ENCODE data around the gene TMEM208.

TMEM208 gene

DNA sequence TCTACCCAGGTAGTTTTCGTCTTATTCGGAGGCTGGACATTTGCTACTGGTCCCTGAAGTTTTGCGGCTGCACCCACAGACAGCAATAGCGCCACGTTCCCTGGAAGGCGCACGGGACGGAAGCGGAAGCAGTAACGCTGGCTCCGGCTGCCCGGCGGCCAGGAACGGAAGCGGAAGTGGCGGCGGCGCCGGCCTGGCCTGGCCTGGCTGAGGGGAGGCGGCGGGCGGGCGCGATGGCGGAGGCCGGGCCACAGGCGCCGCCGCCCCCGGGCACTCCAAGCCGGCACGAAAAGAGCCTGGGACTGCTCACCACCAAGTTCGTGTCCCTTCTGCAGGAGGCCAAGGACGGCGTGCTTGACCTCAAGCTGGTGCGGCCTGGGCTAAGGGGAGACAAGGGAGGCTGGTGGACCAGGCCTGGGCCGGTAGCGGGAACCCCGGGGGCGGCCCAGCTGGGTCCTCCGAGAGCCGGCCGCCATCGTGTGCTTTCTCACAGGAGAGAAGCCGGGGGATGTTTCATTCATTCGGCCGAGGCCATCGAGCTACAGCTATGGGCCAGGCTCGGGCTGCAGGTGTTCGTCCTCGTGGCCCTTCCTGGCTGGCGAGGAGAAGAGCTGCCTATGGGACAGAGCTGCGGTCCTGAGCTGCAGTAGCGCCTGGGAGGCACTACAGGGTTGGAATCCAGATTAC is 34.8 kb upstream of the TMEM208 start, which contains the start of gene E2F4:
Gene E2F4, plus strand, starts transcription at position 161 of the 687 bp plus-strand sequence. Its CDS starts 73 bp downstream, at position 234.
- peak; percentile 79 to 86 for DNase-seq (ENCODE audit: low read depth in 2 of 2)

DNA sequence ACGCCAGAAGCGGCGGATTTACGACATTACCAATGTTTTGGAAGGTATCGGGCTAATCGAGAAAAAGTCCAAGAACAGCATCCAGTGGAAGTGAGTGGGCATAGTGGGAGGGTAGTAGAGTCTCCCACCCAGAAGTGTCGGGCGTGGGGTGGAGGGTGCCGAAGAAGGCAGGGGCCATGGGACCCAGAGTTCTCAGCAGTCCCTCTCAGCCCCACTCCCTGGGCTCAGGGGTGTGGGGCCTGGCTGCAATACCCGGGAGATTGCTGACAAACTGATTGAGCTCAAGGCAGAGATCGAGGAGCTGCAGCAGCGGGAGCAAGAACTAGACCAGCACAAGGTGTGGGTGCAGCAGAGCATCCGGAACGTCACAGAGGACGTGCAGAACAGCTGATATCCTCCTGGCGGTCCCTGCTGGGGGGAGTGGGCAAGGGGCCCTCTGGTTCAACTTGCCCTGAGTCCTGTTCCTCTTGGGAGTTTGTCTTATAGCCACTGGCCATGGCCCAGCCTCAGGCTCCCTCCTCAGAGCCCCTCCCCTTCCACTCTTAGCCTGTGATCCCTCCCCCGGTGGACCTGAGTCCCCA is 34.1 kb upstream of the TMEM208 start:
- no peak for DNase-seq (ENCODE audit: low read depth in 2 of 2)

DNA sequence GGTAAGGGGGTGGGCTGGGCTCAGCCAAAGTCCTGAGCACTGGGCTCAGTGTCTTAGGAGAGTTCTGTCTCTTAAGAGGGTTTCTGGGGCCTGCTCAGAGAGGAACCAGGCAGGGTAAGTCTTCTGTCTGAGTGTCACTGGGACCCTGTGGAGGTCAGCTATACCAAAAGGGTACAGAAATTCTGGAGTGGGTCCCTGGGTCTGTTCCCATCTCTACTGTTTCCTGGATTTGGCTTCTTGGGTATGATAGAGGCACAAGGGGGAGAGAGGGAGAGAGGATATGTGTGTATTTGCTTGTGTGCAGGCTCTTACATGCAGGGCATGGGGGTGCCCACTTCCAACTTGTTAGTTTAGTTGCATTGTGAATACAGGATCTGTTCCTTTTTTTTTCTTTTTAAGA is 33.4 kb upstream of the TMEM208 start:
- no peak for DNase-seq (ENCODE audit: low read depth in 2 of 2)

- DNase-seq (ENCODE audit: low read depth in 2 of 2), result no peak
Observed at GRCh38 chr16:67194260-67194659, 32.7 kb upstream of the TMEM208 start.

DNA sequence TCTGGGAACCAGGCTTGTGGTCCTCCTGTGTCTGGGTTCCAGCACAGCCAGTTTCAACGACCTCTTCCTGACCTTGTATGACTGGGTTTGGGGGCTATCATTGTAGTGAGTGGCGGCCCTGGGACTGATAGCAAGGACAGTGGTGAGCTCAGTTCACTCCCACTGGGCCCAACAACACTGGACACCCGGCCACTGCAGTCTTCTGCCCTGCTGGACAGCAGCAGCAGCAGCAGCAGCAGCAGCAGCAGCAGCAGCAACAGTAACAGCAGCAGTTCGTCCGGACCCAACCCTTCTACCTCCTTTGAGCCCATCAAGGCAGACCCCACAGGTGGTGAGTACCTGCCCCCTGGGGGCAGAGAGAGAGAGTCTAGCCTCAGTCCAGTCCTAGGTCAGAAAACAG is 31.3 kb upstream of the TMEM208 start:
- no peak for DNase-seq (ENCODE audit: low read depth in 2 of 2)

GRCh38 chr16:67196881-67197280 is 30.0 kb upstream of the TMEM208 start:
- DNase-seq (ENCODE audit: low read depth in 2 of 2), result no peak

DNA sequence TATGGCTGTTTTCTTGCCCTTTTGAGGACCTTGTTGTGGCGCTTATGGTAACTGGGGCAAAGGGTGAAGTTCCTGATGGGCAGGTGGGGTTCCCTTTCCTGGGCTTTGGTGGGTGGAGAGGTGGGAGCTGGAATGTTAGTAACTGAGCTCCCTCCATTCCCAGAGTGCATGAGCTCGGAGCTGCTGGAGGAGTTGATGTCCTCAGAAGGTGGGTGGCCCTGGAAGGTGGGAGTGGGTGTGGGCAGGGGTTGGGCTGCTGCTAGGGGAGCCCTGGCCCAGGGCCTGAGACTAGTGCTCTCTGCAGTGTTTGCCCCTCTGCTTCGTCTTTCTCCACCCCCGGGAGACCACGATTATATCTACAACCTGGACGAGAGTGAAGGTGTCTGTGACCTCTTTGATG is 29.2 kb upstream of the TMEM208 start:
- DNase-seq (ENCODE audit: low read depth in 2 of 2), result no peak

DNA sequence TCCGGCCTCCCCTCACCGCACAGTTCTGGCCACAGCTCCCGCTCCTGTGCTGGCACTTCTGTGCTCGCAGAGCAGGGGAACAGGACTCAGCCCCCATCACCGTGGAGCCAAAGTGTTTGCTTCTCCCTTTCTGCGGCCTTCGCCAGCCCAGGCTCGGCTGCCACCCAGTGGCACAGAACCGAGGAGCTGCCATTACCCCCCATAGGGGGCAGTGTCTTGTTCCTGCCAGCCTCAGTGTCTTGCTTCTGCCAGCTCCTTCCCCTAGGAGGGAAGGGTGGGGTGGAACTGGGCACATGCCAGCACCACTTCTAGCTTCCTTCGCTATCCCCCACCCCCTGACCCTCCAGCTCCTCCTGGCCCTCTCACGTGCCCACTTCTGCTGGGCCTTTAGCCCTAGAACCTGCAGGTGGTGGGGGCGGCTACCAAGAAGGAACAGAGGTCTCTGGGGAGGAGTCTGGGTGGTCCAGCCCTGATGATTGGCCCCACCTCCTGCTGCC is 28.6 kb upstream of the TMEM208 start:
- no peak for DNase-seq (ENCODE audit: low read depth in 2 of 2)

DNA sequence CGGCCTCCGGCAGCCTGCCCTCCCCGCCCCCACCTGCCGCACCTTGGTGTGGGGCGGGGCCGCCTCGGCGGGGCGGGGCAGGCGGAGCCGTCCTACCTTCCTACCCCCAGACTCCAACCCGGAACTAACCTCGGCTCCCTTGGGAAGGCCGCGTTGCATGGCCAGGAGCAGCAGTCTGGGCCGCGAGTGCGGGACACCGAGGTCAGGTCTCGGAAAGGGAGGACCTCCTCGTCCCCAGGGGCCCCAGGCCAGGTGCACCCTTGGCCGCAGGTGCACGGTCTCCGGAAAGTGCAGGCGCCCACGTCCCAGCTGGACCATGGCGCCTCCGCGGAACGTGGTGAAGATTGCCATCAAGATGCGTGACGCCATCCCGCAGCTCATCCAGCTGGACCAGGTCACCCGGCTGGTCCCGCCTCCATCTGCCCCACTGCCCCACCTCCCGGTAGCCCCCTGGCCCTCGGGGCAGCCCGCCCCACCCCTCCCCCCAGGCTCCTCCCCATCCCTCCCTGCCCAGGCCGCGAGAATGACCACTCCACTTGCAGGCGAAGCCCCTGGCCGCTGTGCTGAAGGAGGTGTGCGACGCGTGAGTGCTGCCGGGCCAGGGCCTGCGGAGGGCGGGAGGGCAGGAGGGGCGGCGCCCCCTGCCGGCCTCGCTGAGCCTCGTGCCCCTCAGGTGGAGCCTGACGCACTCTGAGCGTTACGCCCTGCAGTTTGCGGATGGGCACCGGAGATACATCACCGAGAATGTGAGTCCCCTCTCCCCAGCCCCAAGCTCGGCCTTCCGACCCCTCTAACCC is 27.7 kb upstream of the TMEM208 start, which contains the start of gene ELMO3:
Gene ELMO3, plus strand, starts transcription at position 121 of the 797 bp plus-strand sequence. Its CDS starts 196 bp downstream, at position 317.
- DNase-seq (ENCODE audit: low read depth in 2 of 2), result no peak

DNA sequence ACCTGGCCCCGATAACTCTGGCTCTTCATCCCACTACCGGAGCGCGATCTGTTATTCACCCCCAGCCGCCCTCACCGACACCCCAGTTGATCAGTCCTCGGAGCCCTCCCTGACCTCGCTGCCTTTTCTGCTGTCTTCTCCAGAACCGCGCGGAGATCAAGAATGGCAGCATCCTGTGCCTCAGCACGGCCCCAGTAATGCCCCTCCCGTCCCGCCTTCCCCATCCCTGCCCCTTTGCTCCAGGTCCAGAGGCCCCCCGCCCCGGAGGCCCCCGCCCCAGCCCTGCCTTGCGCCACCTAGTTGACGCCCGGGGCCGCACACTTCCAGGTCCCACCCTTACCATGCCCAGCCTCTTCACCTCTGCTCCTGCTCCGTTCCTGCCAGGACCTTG is 27.1 kb upstream of the TMEM208 start:
- no peak for DNase-seq (ENCODE audit: low read depth in 2 of 2)

DNA sequence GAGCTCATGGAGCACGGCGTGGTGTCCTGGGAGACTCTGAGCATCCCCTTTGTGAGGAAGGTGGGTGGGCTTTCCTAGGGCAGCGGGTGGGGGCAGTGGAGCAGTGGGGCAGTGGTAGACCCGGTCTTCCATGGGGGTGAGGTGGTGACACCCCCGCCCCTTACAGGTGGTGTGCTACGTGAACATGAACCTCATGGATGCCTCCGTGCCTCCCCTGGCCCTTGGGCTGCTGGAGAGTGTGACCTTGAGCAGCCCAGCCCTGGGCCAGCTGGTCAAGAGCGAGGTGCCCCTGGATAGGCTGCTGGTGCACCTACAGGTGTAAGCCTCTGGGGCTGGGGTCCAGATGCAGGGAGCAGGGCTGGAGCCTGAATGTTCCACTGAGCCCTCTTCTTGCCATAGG is 26.4 kb upstream of the TMEM208 start:
- DNase-seq (ENCODE audit: low read depth in 2 of 2), result no peak

DNA sequence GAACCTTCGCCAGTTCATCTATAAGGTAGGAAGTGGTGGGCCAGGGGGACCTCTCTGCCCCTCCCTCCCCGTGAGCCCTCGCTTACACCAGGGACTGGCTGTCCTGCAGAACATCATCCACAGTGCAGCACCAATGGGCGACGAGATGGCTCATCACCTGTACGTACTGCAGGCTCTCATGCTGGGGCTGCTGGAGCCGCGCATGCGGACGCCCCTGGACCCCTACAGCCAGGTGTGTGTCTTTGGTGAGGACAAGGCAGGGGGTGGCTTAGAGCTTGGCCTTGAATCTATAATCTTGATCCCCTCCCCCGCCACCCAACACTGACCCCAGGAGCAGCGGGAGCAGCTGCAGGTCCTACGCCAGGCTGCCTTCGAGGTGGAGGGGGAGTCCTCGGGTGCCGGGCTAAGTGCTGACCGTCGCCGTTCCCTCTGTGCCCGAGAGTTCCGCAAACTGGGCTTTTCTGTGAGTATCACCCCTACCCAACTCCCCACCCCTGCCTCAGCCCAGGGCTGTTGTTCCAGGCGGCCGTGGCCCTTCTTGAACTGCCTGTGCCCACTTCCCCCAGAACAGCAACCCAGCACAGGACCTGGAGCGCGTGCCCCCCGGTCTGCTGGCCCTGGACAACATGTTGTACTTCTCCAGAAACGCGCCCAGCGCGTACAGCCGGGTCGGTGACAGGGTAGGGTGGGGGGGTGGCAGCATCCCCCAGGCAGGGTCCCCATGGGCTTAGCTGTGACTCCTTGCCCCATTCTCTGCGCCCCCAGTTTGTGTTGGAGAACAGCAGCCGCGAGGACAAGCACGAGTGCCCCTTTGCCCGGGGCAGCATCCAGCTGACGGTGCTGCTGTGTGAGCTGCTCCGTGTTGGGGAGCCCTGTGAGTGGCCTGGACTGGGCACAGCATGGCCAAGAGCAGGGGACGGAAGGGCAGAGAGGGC is 25.3 kb upstream of the TMEM208 start:
- DNase-seq (ENCODE audit: low read depth in 2 of 2), result no peak

DNA sequence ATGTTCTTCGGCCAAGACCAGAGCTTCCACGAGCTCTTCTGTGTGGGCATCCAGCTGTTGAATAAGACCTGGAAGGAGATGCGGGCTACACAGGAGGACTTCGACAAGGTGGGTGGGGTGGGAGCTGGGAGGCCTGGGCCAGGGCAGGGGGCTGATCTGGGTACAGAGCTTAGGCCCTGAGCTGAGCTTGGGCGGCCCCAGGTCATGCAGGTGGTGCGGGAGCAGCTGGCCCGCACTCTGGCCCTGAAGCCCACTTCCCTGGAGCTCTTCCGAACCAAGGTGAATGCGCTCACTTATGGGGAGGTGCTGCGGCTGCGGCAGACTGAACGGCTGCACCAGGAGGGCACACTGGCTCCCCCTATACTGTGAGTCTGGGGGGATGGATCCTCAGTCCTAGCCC is 24.5 kb upstream of the TMEM208 start:
- DNase-seq (ENCODE audit: low read depth in 2 of 2), result no peak

GRCh38 chr16:67202956-67203493 is 23.9 kb upstream of the TMEM208 start:
- no peak for DNase-seq (ENCODE audit: low read depth in 2 of 2)

- no peak for DNase-seq (ENCODE audit: low read depth in 2 of 2)
Observed at GRCh38 chr16:67204076-67204475, 22.9 kb upstream of the TMEM208 start.

GRCh38 chr16:67206129-67206837 is 20.6 kb upstream of the TMEM208 start:
- no peak for DNase-seq (ENCODE audit: low read depth in 2 of 2)

GRCh38 chr16:67206838-67207248 is 20.1 kb upstream of the TMEM208 start:
- DNase-seq (ENCODE audit: low read depth in 2 of 2), result no peak

DNA sequence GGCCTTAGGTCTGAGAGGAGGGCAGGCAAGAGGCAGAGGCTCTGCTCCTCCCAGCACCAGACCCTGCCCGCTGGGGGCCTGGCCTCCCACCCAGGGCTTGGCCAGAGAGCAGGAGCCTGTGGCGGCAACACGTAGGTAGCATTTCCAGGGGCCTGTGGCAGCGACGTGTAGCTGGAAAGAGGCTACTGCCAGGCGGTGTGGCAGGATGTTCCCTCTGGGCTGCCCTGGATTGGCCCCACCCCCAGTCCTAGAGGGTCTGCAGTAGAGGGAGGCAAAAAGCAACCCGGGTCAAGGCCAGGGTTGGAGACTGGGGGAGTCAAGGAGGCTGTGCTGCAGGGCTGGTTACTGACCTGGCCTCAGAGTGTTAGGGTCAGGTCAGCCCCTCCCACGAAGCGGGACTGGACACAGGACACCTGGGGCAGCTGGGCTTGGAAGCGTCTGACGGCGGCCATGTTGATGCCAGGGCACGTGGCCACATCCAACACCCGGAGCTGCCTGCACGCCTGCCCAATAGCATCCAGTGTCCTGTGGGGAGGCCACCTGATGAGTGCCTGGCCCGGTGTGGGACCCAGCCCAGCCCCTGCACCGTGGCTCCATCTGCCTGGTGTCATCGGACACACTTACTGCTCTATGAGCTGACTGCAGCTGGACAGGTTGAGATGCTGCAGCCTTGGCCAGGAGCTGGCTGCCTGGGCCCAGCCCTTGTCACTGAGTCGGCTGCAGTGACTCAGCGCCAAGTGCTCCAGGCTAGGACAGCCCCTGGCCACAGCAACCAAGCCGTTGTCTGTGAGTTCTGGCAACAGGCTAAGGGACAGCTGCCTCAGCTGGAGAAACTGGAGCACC is 19.5 kb upstream of the TMEM208 start:
- no peak for DNase-seq (ENCODE audit: low read depth in 2 of 2)

GRCh38 chr16:67208154-67208896 is 18.6 kb upstream of the TMEM208 start:
- no peak for DNase-seq (ENCODE audit: low read depth in 2 of 2)
